BLaER1 (cell line): ENCODE measurements around the gene MOB3A.

Source experiments
- H3K27ac ChIP-seq: shearing (Covaris generic); formaldehyde crosslinking; 2 replicates; pipeline ENCODE4 v1.8.1; 2022
- H3K27me3 ChIP-seq: shearing (Covaris generic); formaldehyde crosslinking; 2 replicates; pipeline ENCODE4 v1.8.1; 2022
- H3K36me3 ChIP-seq: shearing (Covaris generic); formaldehyde crosslinking; 2 replicates; pipeline ENCODE4 v1.8.1; 2022
- H3K4me1 ChIP-seq: shearing (Covaris generic); formaldehyde crosslinking; 2 replicates; pipeline ENCODE4 v1.8.1; 2022
- H3K4me2 ChIP-seq: shearing (Covaris generic); formaldehyde crosslinking; 2 replicates; pipeline ENCODE4 v1.8.1; 2022
- H3K4me3 ChIP-seq: shearing (Covaris generic); formaldehyde crosslinking; 2 replicates; pipeline ENCODE4 v1.8.1; 2022
- H3K9ac ChIP-seq: shearing (Covaris generic); formaldehyde crosslinking; 2 replicates; pipeline ENCODE4 v1.8.1; 2022
- H3K9me3 ChIP-seq: shearing (Covaris generic); formaldehyde crosslinking; 2 replicates; pipeline ENCODE4 v1.8.1; 2022
- H4K20me1 ChIP-seq: shearing (Covaris generic); formaldehyde crosslinking; 2 replicates; pipeline ENCODE4 v1.8.1; 2022
- Cebpa-rat ChIP-seq: shearing (Covaris generic); IDR thresholded peaks from 2 replicates; pipeline ENCODE4 v1.8.1; 2022

The MOB3A gene

GRCh38 chr19:2083174-2083854, 12.8 kb downstream of the MOB3A start:
- TF ChIP-seq Cebpa-rat, result no peak
- Histone ChIP-seq H3K4me3 (peak overlapping the region; percentile 54), H3K9ac (peak overlapping the region; percentile 65), H3K27me3 (no peaks in the 10 kb centered on the region), H3K4me2 (peak overlapping the region; percentile 88), H4K20me1 (peaks cover 88% of the 10 kb centered on the region), H3K9me3 (no peaks in the 10 kb centered on the region), H3K27ac (peak overlapping the region; percentile 83), H3K36me3 (peaks cover 28% of the 10 kb centered on the region), H3K4me1 (peaks cover 100% of the 10 kb centered on the region)

GRCh38 chr19:2081873-2082810, 14.0 kb downstream of the MOB3A start:
- H3K9ac ChIP-seq, result peak overlapping the region; percentile 65
- peak overlapping the region; percentile 83 for H3K27ac ChIP-seq
- H3K4me3 ChIP-seq, result no peak overlapping the region
- H3K27me3 ChIP-seq, result no peaks in the 10 kb centered on the region
- TF ChIP-seq Cebpa-rat, result no peak
- peaks cover 88% of the 10 kb centered on the region for H4K20me1 ChIP-seq
- H3K9me3 ChIP-seq, result no peaks in the 10 kb centered on the region
- H3K36me3 ChIP-seq, result peaks cover 40% of the 10 kb centered on the region
- H3K4me2 ChIP-seq, result peak overlapping the region; percentile 88
- H3K4me1 ChIP-seq, result peaks cover 100% of the 10 kb centered on the region

GRCh38 chr19:2080336-2080988, 15.7 kb downstream of the MOB3A start:
- H3K4me3 ChIP-seq, result no peak overlapping the region
- peaks cover 95% of the 10 kb centered on the region for H4K20me1 ChIP-seq
- H3K4me1 ChIP-seq, result peaks cover 100% of the 10 kb centered on the region
- no peak for TF ChIP-seq Cebpa-rat
- H3K27ac ChIP-seq, result no peak overlapping the region
- H3K9me3 ChIP-seq, result no peaks in the 10 kb centered on the region
- no peak overlapping the region for H3K9ac ChIP-seq
- no peaks in the 10 kb centered on the region for H3K27me3 ChIP-seq
- H3K4me2 ChIP-seq, result peak overlapping the region; percentile 55
- peaks cover 43% of the 10 kb centered on the region for H3K36me3 ChIP-seq

GRCh38 chr19:2079865-2080301, 16.2 kb downstream of the MOB3A start:
- Histone ChIP-seq H3K4me3 (no peak overlapping the region), H3K4me2 (peak overlapping the region; percentile 55), H3K4me1 (peaks cover 100% of the 10 kb centered on the region), H3K27me3 (no peaks in the 10 kb centered on the region), H3K27ac (no peak overlapping the region), H3K9me3 (no peaks in the 10 kb centered on the region), H4K20me1 (peaks cover 97% of the 10 kb centered on the region), H3K36me3 (peaks cover 48% of the 10 kb centered on the region), H3K9ac (0 out of 2 replicates have a peak overlapping the region, but pooled peaks have one; percentile 29)
- no peak for TF ChIP-seq Cebpa-rat

- Histone ChIP-seq H3K36me3 (peaks cover 48% of the 10 kb centered on the region), H4K20me1 (peaks cover 92% of the 10 kb centered on the region), H3K9ac (0 out of 2 replicates have a peak overlapping the region, but pooled peaks have one; percentile 29), H3K4me1 (peaks cover 100% of the 10 kb centered on the region), H3K27ac (no peak overlapping the region), H3K4me2 (peak overlapping the region; percentile 55), H3K27me3 (no peaks in the 10 kb centered on the region), H3K9me3 (no peaks in the 10 kb centered on the region), H3K4me3 (no peak overlapping the region)
- no peak for TF ChIP-seq Cebpa-rat
Measured at GRCh38 chr19:2079076-2079864, 16.9 kb downstream of the MOB3A start.

- Histone ChIP-seq H3K36me3 (peaks cover 55% of the 10 kb centered on the region), H3K9me3 (no peaks in the 10 kb centered on the region), H3K4me1 (peaks cover 100% of the 10 kb centered on the region)
Measured at GRCh38 chr19:2077833-2078619, 18.1 kb downstream of the MOB3A start.

GRCh38 chr19:2077398-2077797, 18.7 kb downstream of the MOB3A start:
- H3K4me3 ChIP-seq, result no peak overlapping the region
- H3K9me3 ChIP-seq, result no peaks in the 10 kb centered on the region
- no peaks in the 10 kb centered on the region for H3K27me3 ChIP-seq
- TF ChIP-seq Cebpa-rat, result no peak
- H3K9ac ChIP-seq, result no peak overlapping the region
- H3K4me2 ChIP-seq, result peak overlapping the region; percentile 85
- peaks cover 73% of the 10 kb centered on the region for H4K20me1 ChIP-seq
- H3K4me1 ChIP-seq, result peaks cover 95% of the 10 kb centered on the region
- H3K36me3 ChIP-seq, result peaks cover 61% of the 10 kb centered on the region
- peak overlapping the region; percentile 69 for H3K27ac ChIP-seq

More at GRCh38 chr19:2077833-2078619, 18.1 kb downstream of the MOB3A start:
- TF ChIP-seq Cebpa-rat, result no peak
- H3K27me3 ChIP-seq, result no peaks in the 10 kb centered on the region
- H3K4me2 ChIP-seq, result peak overlapping the region; percentile 85
- peaks cover 79% of the 10 kb centered on the region for H4K20me1 ChIP-seq
- no peak overlapping the region for H3K9ac ChIP-seq
- H3K4me3 ChIP-seq, result no peak overlapping the region
- H3K27ac ChIP-seq, result peak overlapping the region; percentile 69; the same call in 1 of the 2 replicates

- Histone ChIP-seq H3K27ac (peak overlapping the region; percentile 80), H3K36me3 (peaks cover 70% of the 10 kb centered on the region), H3K27me3 (no peaks in the 10 kb centered on the region), H4K20me1 (peaks cover 64% of the 10 kb centered on the region), H3K9ac (peak overlapping the region; percentile 12; the same call in 1 of the 2 replicates), H3K4me2 (peak overlapping the region; percentile 85), H3K4me1 (peaks cover 86% of the 10 kb centered on the region), H3K9me3 (no peaks in the 10 kb centered on the region), H3K4me3 (peak overlapping the region; percentile 23; the same call in 1 of the 2 replicates)
- TF ChIP-seq Cebpa-rat, result no peak
Measured at GRCh38 chr19:2076526-2076944, 19.6 kb downstream of the MOB3A start.
